H1 (cell line): ENCODE results near the gene RBBP6. TPM values are rescaled to one million over a fixed set of nuclear protein-coding genes. Genes with fewer than 3 reads are reported as not detected.

Experiments
- CTCF ChIA-PET: fragments of 300-600 bp; sonication (Branson Sonifier 250); formaldehyde crosslinking; loops from one replicate; lab custom pipeline; 2021; ENCODE audit not compliant: partially characterized antibody; lab: Charles Lee
- POLR2A ChIA-PET: fragments of 300-600 bp; sonication (Branson Sonifier 250); formaldehyde crosslinking; loops from one replicate; lab custom pipeline; 2021; ENCODE audit warnings: inconsistent platforms; ENCODE audit not compliant: partially characterized antibody; lab: Charles Lee
- DNase-seq, 2 experiments: peaks; one replicate each; pipeline versions ENCODE4 v3.0.0 to v3.0.0-alpha.2; 2010 to 2022; ENCODE audit warnings: low spot score in 2 of 2, low read depth in 1 of 2, mixed read lengths in 1 of 2
- FAIRE-seq: peaks from 2 replicates; lab custom pipeline; 2011; peaks lifted over from hg19 to GRCh38; lab: Jason Lieb, UNC
- H2AFZ ChIP-seq: 2 replicates; pipeline ENCODE4 v1.8.1; 2012; ENCODE audit warnings: low read length, inconsistent platforms
- H2AK5ac ChIP-seq: 2 replicates; pipeline ENCODE4 v1.6.1; 2013; ENCODE audit warnings: low read depth, low read length
- H2BK120ac ChIP-seq: replicated peaks from 2 replicates; pipeline ENCODE3; 2013; ENCODE audit warnings: low read depth, low read length, inconsistent platforms
- H2BK12ac ChIP-seq: 2 replicates; pipeline ENCODE4 v1.6.1; 2013; ENCODE audit warnings: low read depth, low read length
- H2BK15ac ChIP-seq: 2 replicates; pipeline ENCODE4 v1.6.1; 2013; ENCODE audit warnings: low read length
- H2BK20ac ChIP-seq: 2 replicates; pipeline ENCODE4 v1.6.1; 2013; ENCODE audit warnings: low read length
- H2BK5ac ChIP-seq: 2 replicates; pipeline ENCODE4 v1.6.1; 2013; ENCODE audit warnings: low read depth, low read length
- H3K14ac ChIP-seq: 2 replicates; pipeline ENCODE4 v1.6.1; 2013; ENCODE audit warnings: inconsistent platforms; ENCODE audit not compliant: insufficient read length
- H3K18ac ChIP-seq: 2 replicates; pipeline ENCODE4 v1.6.1; 2013; ENCODE audit warnings: low read length; ENCODE audit errors: extremely low read depth
- H3K23ac ChIP-seq: 2 replicates; pipeline ENCODE4 v1.6.1; 2013; ENCODE audit warnings: inconsistent platforms; ENCODE audit not compliant: insufficient read length
- H3K23me2 ChIP-seq: 2 replicates; pipeline ENCODE4 v1.6.1; 2013; ENCODE audit warnings: low read depth, low read length
- H3K27ac ChIP-seq: 2 replicates; pipeline ENCODE4 v1.6.1; 2011; ENCODE audit warnings: low read depth, low read length, inconsistent platforms
- H3K27me3 ChIP-seq, 4 experiments: replicated peaks in 1 of 4; 1 replicate in 1 of 4; 2 replicates in 3 of 4; pipeline versions ENCODE4 v1.6.1 to v1.8.1; 2011 to 2013; ENCODE audit warnings: low read length in 3 of 4, mild to moderate bottlenecking in 3 of 4, inconsistent platforms in 2 of 4, mixed read lengths in 2 of 4, moderate library complexity in 1 of 4; ENCODE audit not compliant: control insufficient read depth in 3 of 4, insufficient read depth in 3 of 4; ENCODE audit errors: extremely low read depth in 1 of 4
- H3K36me3 ChIP-seq, 4 experiments: 2 replicates each; pipeline versions ENCODE4 v1.6.1 to v1.8.1; 2011 to 2013; ENCODE audit warnings: mild to moderate bottlenecking in 4 of 4, low read length in 3 of 4, moderate library complexity in 2 of 4, control low read depth in 1 of 4, inconsistent platforms in 1 of 4; ENCODE audit not compliant: insufficient read depth in 4 of 4, control insufficient read depth in 2 of 4
- H3K4ac ChIP-seq: replicated peaks from 2 replicates; pipeline ENCODE3; 2013; ENCODE audit warnings: low read length, low read depth, mixed read lengths, inconsistent platforms; ENCODE audit not compliant: insufficient read length
- H3K4me1 ChIP-seq, 4 experiments: replicated peaks in 1 of 4; 1 replicate in 1 of 4; 2 replicates in 3 of 4; pipeline versions ENCODE4 v1.6.1 to v1.8.1; 2011 to 2013; ENCODE audit warnings: low read length in 3 of 4, inconsistent platforms in 2 of 4, mixed read lengths in 1 of 4; ENCODE audit not compliant: insufficient read depth in 4 of 4, control insufficient read depth in 3 of 4
- H3K4me2 ChIP-seq, 2 experiments: 2 replicates each; pipeline versions ENCODE4 v1.6.1 to v1.8.1; 2011 to 2013; ENCODE audit warnings: low read depth in 2 of 2, low read length in 2 of 2, control low read depth in 1 of 2, inconsistent platforms in 1 of 2, mild to moderate bottlenecking in 1 of 2; ENCODE audit not compliant: insufficient read depth in 1 of 2
- H3K4me3 ChIP-seq, 4 experiments: fragments of 200-600, 300-600 bp in 1 of 4; sonication (generic), shearing (Covaris generic), sonication (Bioruptor Twin) in 1 of 4; 2 replicates each; pipeline versions ENCODE4 v1.5.1 to v1.8.1; 2011 to 2016; ENCODE audit warnings: low read length in 4 of 4, low read depth in 3 of 4, control low read depth in 2 of 4, inconsistent platforms in 2 of 4, mild to moderate bottlenecking in 2 of 4, mixed read lengths in 1 of 4, moderate library complexity in 1 of 4; ENCODE audit not compliant: insufficient read depth in 2 of 4; ENCODE audit errors: extremely low read depth in 1 of 4
- H3K56ac ChIP-seq: replicated peaks from 2 replicates; pipeline ENCODE3; 2013; ENCODE audit warnings: low read depth, mild to moderate bottlenecking, mixed read lengths, low read length, inconsistent platforms; ENCODE audit not compliant: insufficient read length
- H3K79me1 ChIP-seq: 2 replicates; pipeline ENCODE4 v1.6.1; 2013; ENCODE audit warnings: low read depth, low read length, control low read depth
- H3K79me2 ChIP-seq, 2 experiments: 2 replicates each; pipeline versions ENCODE4 v1.6.1 to v1.8.1; 2012 to 2013; ENCODE audit warnings: low read length in 2 of 2, mild to moderate bottlenecking in 2 of 2, inconsistent platforms in 1 of 2; ENCODE audit not compliant: insufficient read depth in 2 of 2, control insufficient read depth in 1 of 2
- H3K9ac ChIP-seq, 4 experiments: replicated peaks in 1 of 4; 1 replicate in 1 of 4; 2 replicates in 3 of 4; pipeline versions ENCODE4 v1.6.1 to v1.8.1; 2011 to 2013; ENCODE audit warnings: low read depth in 3 of 4, low read length in 3 of 4, control low read depth in 2 of 4, mild to moderate bottlenecking in 2 of 4, moderate library complexity in 2 of 4, inconsistent platforms in 1 of 4; ENCODE audit errors: extremely low read depth in 1 of 4
- H3K9me3 ChIP-seq, 2 experiments: 2 replicates each; pipeline versions ENCODE4 v1.6.1 to v1.8.1; 2012 to 2013; ENCODE audit warnings: mild to moderate bottlenecking in 2 of 2, moderate library complexity in 2 of 2, control low read depth in 1 of 2, inconsistent platforms in 1 of 2, low read depth in 1 of 2, low read length in 1 of 2, mixed read lengths in 1 of 2; ENCODE audit not compliant: insufficient read depth in 2 of 2
- H4K20me1 ChIP-seq, 2 experiments: replicated peaks in 1 of 2; 2 replicates each; pipeline versions ENCODE3 to v1.8.1; 2011 to 2013; ENCODE audit warnings: inconsistent platforms in 2 of 2, low read length in 2 of 2, mild to moderate bottlenecking in 1 of 2; ENCODE audit not compliant: insufficient read depth in 2 of 2, control insufficient read depth in 1 of 2
- H4K5ac ChIP-seq: 2 replicates; pipeline ENCODE4 v1.6.1; 2013; ENCODE audit warnings: low read length, low read depth, mixed read lengths, inconsistent platforms; ENCODE audit not compliant: insufficient read length
- H4K8ac ChIP-seq: 2 replicates; pipeline ENCODE4 v1.8.0; 2013; ENCODE audit warnings: mild to moderate bottlenecking, moderate library complexity, low read length, inconsistent platforms; ENCODE audit not compliant: insufficient read depth; ENCODE audit errors: extremely low read depth
- H4K91ac ChIP-seq: replicated peaks from 2 replicates; pipeline ENCODE3; 2013; ENCODE audit warnings: low read length, mixed read lengths, inconsistent platforms; ENCODE audit not compliant: insufficient read length
- SP4 ChIP-seq: IDR thresholded peaks from 2 replicates; pipeline ENCODE4 v1.6.1; 2012; ENCODE audit warnings: low read length, inconsistent platforms
- TAF1 ChIP-seq: IDR thresholded peaks from 2 replicates; pipeline ENCODE4 v1.6.1; 2011; ENCODE audit warnings: mild to moderate bottlenecking, low read depth, low read length
- TBP ChIP-seq: IDR thresholded peaks from 2 replicates; pipeline ENCODE4 v1.6.1; 2011; ENCODE audit warnings: low read depth, low read length, improper control_type of control experiment
- YY1 ChIP-seq: IDR thresholded peaks from 2 replicates; pipeline ENCODE4 v1.6.1; 2011; ENCODE audit warnings: low read depth, mild to moderate bottlenecking, low read length
- WGBS, 2 experiments: shearing (Covaris generic) in 1 of 2; methylation state at CpG; one replicate each; pipeline versions ENCODE4 v1.1.6 to v1.1.7; 2013 to 2015; ENCODE audit warnings: low lambda C conversion rate in 2 of 2, mixed read lengths in 2 of 2, inconsistent platforms in 1 of 2, low coverage in 1 of 2, missing lambda C conversion rate in 1 of 2; ENCODE audit not compliant: insufficient replicate concordance in 2 of 2, insufficient coverage in 1 of 2, insufficient read length in 1 of 2; ENCODE audit errors: extremely low coverage in 1 of 2, missing lambda C conversion rate in 1 of 2; 5-methylcytosine and 5-hydroxymethylcytosine counted together
- polyA plus RNA-seq, 7 experiments: library from polyadenylated mRNA; depleted of rRNA in 3 of 7; stranded (reverse) in 5 of 7; unstranded in 2 of 7; fragments of >200 nt in 5 of 7; fragments of 200-250 nt in 2 of 7; gene quantifications; 1 replicate in 5 of 7; 2 replicates in 1 of 7; 4 replicates in 1 of 7; pipeline versions ENCODE4 v1.2.1 to v1.2.3, GENCODE V29; 2011 to 2013; ENCODE audit warnings: missing spikeins in 2 of 7, mixed read lengths in 2 of 7
- total RNA-seq: library from RNA; stranded (reverse); fragmentation: NEBNext Ultra II Directional; extraction: Animal tissue kit (Norgen Biotek cat#: 25700); gene quantifications from 2 replicates; pipeline ENCODE4 v1.2.1, GENCODE V29; 2021

Gene RBBP6
- total and polyA plus RNA-seq, 2 of the 8 experiments (the other 6 are each of a cell fraction or from before 2014, with no cell fraction given): 22.5 to 54.5 TPM

DNA sequence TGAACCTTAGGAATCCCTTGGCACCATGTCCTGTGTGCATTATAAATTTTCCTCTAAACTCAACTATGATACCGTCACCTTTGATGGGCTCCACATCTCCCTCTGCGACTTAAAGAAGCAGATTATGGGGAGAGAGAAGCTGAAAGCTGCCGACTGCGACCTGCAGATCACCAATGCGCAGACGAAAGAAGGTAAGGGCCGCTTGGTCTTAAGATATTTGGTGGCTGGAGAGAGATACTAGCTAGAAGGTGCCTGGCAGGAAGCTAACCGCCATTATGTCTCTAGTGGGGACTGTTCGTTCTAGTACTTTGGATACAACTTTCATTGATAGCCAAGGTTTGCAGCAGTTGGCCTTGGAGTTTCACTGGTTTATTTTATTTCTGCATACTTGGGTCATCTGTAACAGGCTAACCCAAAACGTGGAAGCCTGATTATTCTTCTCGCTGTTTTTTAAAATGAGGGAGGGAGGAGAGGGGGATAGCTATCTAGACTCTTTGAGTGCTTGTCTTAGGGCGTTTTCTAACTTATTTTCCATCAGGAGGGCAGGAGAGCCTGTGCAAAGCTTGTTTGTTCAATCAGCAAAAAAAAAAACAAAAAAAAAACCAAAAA lies 1.3 kb downstream of the RBBP6 start:
- TF ChIP-seq YY1: peak; percentile 62; the same call in 1 of the 2 replicates
- 0 out of 2 replicates have a peak, but pooled peaks have one; percentile 14 for TF ChIP-seq TBP
- TF ChIP-seq TAF1: no peak
- TF ChIP-seq SP4: no peak
- no peak overlapping the region for H2AFZ ChIP-seq

More for the DNA sequence above, 1.3 kb downstream of the RBBP6 start:
- H3K27me3 ChIP-seq: no peaks in the 10 kb centered on the region
- POLR2A ChIA-PET: interaction anchor here (1.0 to 1.9 kb wide), 6 partner anchors 9 to 143 kb away, joined by 3 to 6 read pairs (median 3); no protein-coding TSS in a partner anchor
- no peak overlapping the region for H3K56ac ChIP-seq
- 0 out of 2 replicates have a peak overlapping the region, but pooled peaks have one; percentile 38 for H3K18ac ChIP-seq
- H3K23ac ChIP-seq: no peak overlapping the region
- peak overlapping the region; percentile 97 for H3K27ac ChIP-seq
- peaks cover 0 to under 1% (median 0%) of the 10 kb centered on the region in 4 experiments; a peak in 1 of 8 replicates for H3K36me3 ChIP-seq
- H2BK15ac ChIP-seq: no peak overlapping the region
- H3K9ac ChIP-seq: peak overlapping the region; percentile 52 to 95 (median 84)
- FAIRE-seq (no peak), DNase-seq (no peak)
- CTCF ChIA-PET: interaction anchor here (1.1 kb wide), 1 partner anchor 20 kb away, joined by 4 read pairs; no protein-coding TSS in a partner anchor
- H3K4me2 ChIP-seq: peak overlapping the region; percentile 76 to 80
- no peak overlapping the region for H3K4ac ChIP-seq
- 0 out of 7 replicates have a peak, but pooled peaks cover 0 to 2% (median 0%) of the 10 kb centered on the region in 4 experiments for H3K4me1 ChIP-seq
- H4K5ac ChIP-seq: no peak overlapping the region
- H2AK5ac ChIP-seq: no peak overlapping the region
- H3K79me1 ChIP-seq: 0 out of 2 replicates have a peak, but pooled peaks cover 2% of the 10 kb centered on the region
- no peak overlapping the region for H2BK20ac ChIP-seq
- no peak overlapping the region for H2BK12ac ChIP-seq
- peaks cover 2 to 7% of the 10 kb centered on the region in 2 experiments for H4K20me1 ChIP-seq
- H3K79me2 ChIP-seq: peaks cover 23 to 59% of the 10 kb centered on the region in 2 experiments
- H2BK120ac ChIP-seq: no peak overlapping the region
- WGBS, 2 experiments: 3% methylated on average over 12 of the region's 12 CpGs; no CpG with 5 or more reads in 1 of the 2 experiments
- no peak overlapping the region for H3K14ac ChIP-seq
- peaks cover 11% of the 10 kb centered on the region; the same call in 1 of the 2 replicates for H3K23me2 ChIP-seq
- no peak overlapping the region; the same call in 1 of the 2 replicates for H2BK5ac ChIP-seq
- H4K91ac ChIP-seq: peak overlapping the region; percentile 2
- H3K9me3 ChIP-seq: no peaks in the 10 kb centered on the region; a peak in 1 of 4 replicates
- H3K4me3 ChIP-seq: peak overlapping the region; percentile 71 to 96 (median 94)
- no peak overlapping the region for H4K8ac ChIP-seq
